HepG2 (cell line): ENCODE data around the gene IRF1. TPM values are rescaled to one million over a fixed set of nuclear protein-coding genes. Genes with fewer than 3 reads are reported as not detected.

Experiments
- ATAC-seq: fragments of 200-7000 bp; cut with Tn5 transposase; 3 replicates; pipeline ENCODE4 v1.9.1; 2020; ENCODE audit warnings: mild to moderate bottlenecking, moderate library complexity
- BruUV-seq: library from RNA; stranded (reverse); fragments of 400-500 nt; replicated peaks from 2 replicates; lab custom pipeline; 2021; lab: Mats Ljungman, UMichigan
- CTCF ChIA-PET: fragments of 300-600 bp; formaldehyde crosslinking; extraction: SDS; loops from one replicate; lab custom pipeline; 2021; ENCODE audit warnings: low total read pairs, inconsistent platforms, low intra/inter-chr PET ratio; lab: Yijun Ruan, JAX
- POLR2A ChIA-PET: fragments of 350-600 bp; sonication (Branson Sonifier 250); formaldehyde crosslinking; loops from one replicate; lab custom pipeline; 2020; ENCODE audit warnings: antibody characterized with exemption, inconsistent platforms; lab: Yijun Ruan, JAX
- DNase-seq: peaks from one replicate; pipeline ENCODE4 v3.0.0-alpha.2; 2015; ENCODE audit warnings: low spot score
- FAIRE-seq: peaks from 3 replicates; lab custom pipeline; 2011; peaks lifted over from hg19 to GRCh38; lab: Jason Lieb, UNC
- H2AFZ ChIP-seq: one replicate; pipeline ENCODE4 v1.6.1; 2011; ENCODE audit warnings: low read length, inconsistent platforms
- H3K27ac ChIP-seq: fragments of 300-600 bp; 3 replicates; pipeline ENCODE4 v1.8.0; 2011; ENCODE audit warnings: mixed run types, mild to moderate bottlenecking, mixed read lengths, low read length, inconsistent platforms; ENCODE audit not compliant: insufficient read depth; ENCODE audit errors: extremely low read length
- H3K27me3 ChIP-seq, 2 experiments: fragments of 200-600 bp in 1 of 2; 2 replicates in 1 of 2; 3 replicates in 1 of 2; pipeline versions ENCODE4 v1.6.0 to v1.8.0; 2011; ENCODE audit warnings: low read length in 2 of 2, mild to moderate bottlenecking in 2 of 2, moderate library complexity in 2 of 2, inconsistent platforms in 1 of 2; ENCODE audit not compliant: insufficient read depth in 2 of 2, control insufficient read depth in 1 of 2
- H3K36me3 ChIP-seq, 2 experiments: fragments of 200-600 bp in 1 of 2; replicated peaks in 1 of 2; 2 replicates in 1 of 2; 3 replicates in 1 of 2; pipeline versions ENCODE4 v1.5.1 to v1.8.0; 2011; ENCODE audit warnings: low read length in 2 of 2, inconsistent platforms in 1 of 2; ENCODE audit not compliant: insufficient read depth in 2 of 2, control insufficient read depth in 1 of 2
- H3K4me1 ChIP-seq: 2 replicates; pipeline ENCODE4 v1.5.1; 2012; ENCODE audit warnings: low read length, inconsistent platforms; ENCODE audit not compliant: insufficient read depth
- H3K4me2 ChIP-seq: 2 replicates; pipeline ENCODE4 v1.6.0; 2011; ENCODE audit warnings: low read depth, low read length, inconsistent platforms
- H3K4me3 ChIP-seq, 3 experiments: fragments of 200-600 bp in 1 of 3; sonication (generic), shearing (Covaris generic) in 1 of 3; replicated peaks in 1 of 3; 2 replicates each; pipeline ENCODE4 v1.5.1; 2011 to 2016; ENCODE audit warnings: low read length in 3 of 3, inconsistent platforms in 2 of 3, low read depth in 2 of 3, mild to moderate bottlenecking in 2 of 3, control low read depth in 1 of 3, mixed read lengths in 1 of 3; ENCODE audit not compliant: insufficient read depth in 1 of 3
- H3K79me2 ChIP-seq: one replicate; pipeline ENCODE4 v1.6.1; 2011; ENCODE audit warnings: low read length, inconsistent platforms; ENCODE audit not compliant: insufficient read depth
- H3K9ac ChIP-seq: 2 replicates; pipeline ENCODE4 v1.6.0; 2011; ENCODE audit warnings: mild to moderate bottlenecking, low read depth, low read length, inconsistent platforms; ENCODE audit not compliant: insufficient read depth
- H3K9me3 ChIP-seq: 2 replicates; pipeline ENCODE4 v1.5.1; 2012; ENCODE audit warnings: mild to moderate bottlenecking, low read length
- H4K20me1 ChIP-seq: 2 replicates; pipeline ENCODE4 v1.6.0; 2011; ENCODE audit warnings: inconsistent platforms, mild to moderate bottlenecking, low read length, moderate library complexity; ENCODE audit not compliant: insufficient read depth
- ARNTL ChIP-seq: sonication (generic); formaldehyde crosslinking; IDR thresholded peaks from 2 replicates; pipeline ENCODE4 v1.4.0; 2020; ENCODE audit warnings: mild to moderate bottlenecking, missing genetic modification reagents
- BCL3 ChIP-seq: sonication (generic); formaldehyde crosslinking; IDR thresholded peaks from 2 replicates; pipeline ENCODE4 v1.5.1; 2020; ENCODE audit warnings: mild to moderate bottlenecking, missing genetic modification reagents, moderate library complexity
- CAMTA2 ChIP-seq: sonication (generic); formaldehyde crosslinking; IDR thresholded peaks from 2 replicates; pipeline ENCODE4 v1.4.0; 2020; ENCODE audit warnings: mild to moderate bottlenecking, missing genetic modification reagents, borderline replicate concordance
- CCDC6 ChIP-seq: sonication (generic); formaldehyde crosslinking; IDR thresholded peaks from 2 replicates; pipeline ENCODE4 v1.8.1; 2022; ENCODE audit warnings: mild to moderate bottlenecking, missing genetic modification reagents, moderate library complexity
- CEBPB ChIP-seq: IDR thresholded peaks from 2 replicates; pipeline ENCODE4 v1.6.1; 2011; ENCODE audit warnings: low read depth, low read length, improper control_type of control experiment, borderline replicate concordance
- FOSL1 ChIP-seq: sonication (generic); formaldehyde crosslinking; IDR thresholded peaks from 2 replicates; pipeline ENCODE4 v1.9.0; 2021; ENCODE audit warnings: missing genetic modification reagents, borderline replicate concordance
- HNF4G ChIP-seq, 2 experiments: sonication (generic) in 1 of 2; formaldehyde crosslinking in 1 of 2; IDR thresholded peaks; 2 replicates each; pipeline versions ENCODE4 v1.4.0 to v1.6.1; 2011 to 2020; ENCODE audit warnings: borderline replicate concordance in 2 of 2, low read depth in 2 of 2, mild to moderate bottlenecking in 2 of 2, low read length in 1 of 2, missing genetic modification reagents in 1 of 2, moderate library complexity in 1 of 2
- HNRNPL ChIP-seq: fragments of 200-400 bp; formaldehyde crosslinking; IDR thresholded peaks from 2 replicates; pipeline ENCODE4 v1.6.1; 2017; ENCODE audit warnings: mild to moderate bottlenecking, low read depth, low read length
- KAT7 ChIP-seq: IDR thresholded peaks from 2 replicates; pipeline ENCODE4 v1.6.1; 2018; ENCODE audit warnings: borderline replicate concordance, missing compliant biosample characterization
- NFE2 ChIP-seq: sonication (generic); formaldehyde crosslinking; IDR thresholded peaks from 2 replicates; pipeline ENCODE4 v1.4.0; 2020; ENCODE audit warnings: missing genetic modification reagents
- NR2F1 ChIP-seq, 2 experiments: fragments of 450-650 bp in 1 of 2; formaldehyde crosslinking in 1 of 2; IDR thresholded peaks; 2 replicates each; pipeline versions ENCODE4 v1.5.0 to v1.6.1; 2016 to 2020; ENCODE audit warnings: mild to moderate bottlenecking in 1 of 2, missing compliant biosample characterization in 1 of 2, missing genetic modification reagents in 1 of 2, moderate library complexity in 1 of 2
- ZNF33B ChIP-seq: sonication (generic); formaldehyde crosslinking; IDR thresholded peaks from 2 replicates; pipeline ENCODE4 v1.5.1; 2020; ENCODE audit warnings: mild to moderate bottlenecking, missing genetic modification reagents
- ZNF362 ChIP-seq: sonication (generic); formaldehyde crosslinking; IDR thresholded peaks from 2 replicates; pipeline ENCODE4 v1.4.0; 2020; ENCODE audit warnings: missing genetic modification reagents, mild to moderate bottlenecking, borderline replicate concordance
- ZNF749 ChIP-seq: sonication (generic); formaldehyde crosslinking; IDR thresholded peaks from 2 replicates; pipeline ENCODE4 v1.8.0; 2022; ENCODE audit warnings: mild to moderate bottlenecking, missing genetic modification reagents, moderate library complexity, borderline replicate concordance
- ZNF879 ChIP-seq: sonication (generic); formaldehyde crosslinking; IDR thresholded peaks from 2 replicates; pipeline ENCODE4 v1.8.1; 2023; ENCODE audit warnings: missing genetic modification reagents
- WGBS: methylation state at CpG from one replicate; pipeline ENCODE4 v1.1.6; 2017; ENCODE audit warnings: low lambda C conversion rate; 5-methylcytosine and 5-hydroxymethylcytosine counted together
- in situ Hi-C: cut with HindIII; loops from 2 replicates; pipeline ENCODE4 v1.10.0; 2017; ENCODE audit warnings: low pct_unique_long_range_greater_than_20kb; ENCODE audit not compliant: extremely low pct_ligation_motif_present
- intact Hi-C: fragments of 100-400 bp; cut with micrococcal nuclease; formaldehyde crosslinking; loops from one replicate; pipeline ENCODE4 v1.10.0; 2022; ENCODE audit not compliant: unreplicated experiment
- polyA plus RNA-seq, 8 experiments: library from polyadenylated mRNA; depleted of rRNA in 3 of 8; stranded (reverse) in 7 of 8; unstranded in 1 of 8; fragments of >200 nt; fragmentation: Illumina TruSeq in 4 of 8; extraction: Trizol in 4 of 8; gene quantifications; 2 replicates each; pipeline versions ENCODE4 v1.2.1 to v1.2.3, GENCODE V29; 2011 to 2016; ENCODE audit warnings: low read depth in 4 of 8, missing spikeins in 1 of 8, mixed read lengths in 1 of 8; ENCODE audit not compliant: insufficient read depth in 1 of 8
- total RNA-seq, 5 experiments: library from RNA; depleted of rRNA; stranded (reverse); fragments of >200 nt; fragmentation: Illumina TruSeq; extraction: Trizol; gene quantifications; 2 replicates each; pipeline ENCODE4 v1.2.3, GENCODE V29; 2016; ENCODE audit warnings: low read depth in 1 of 5

The IRF1 gene
- total and polyA plus RNA-seq, 2 of the 13 experiments (the other 11 are each of a cell fraction or from before 2014, with no cell fraction given), result 4.1 to 8.8 TPM

- H3K27me3 ChIP-seq, result no peaks in the 10 kb centered on the region
- H3K79me2 ChIP-seq, result no peaks in the 10 kb centered on the region
- H3K4me1 ChIP-seq, result peaks cover 21% of the 10 kb centered on the region
- TF ChIP-seq CEBPB (no peak), ARNTL (no peak), BCL3 (CRISPR knock-in tag) (no peak), ZNF33B (CRISPR knock-in tag) (no peak), ZNF749 (CRISPR knock-in tag) (no peak), NFE2 (no peak), KAT7 (CRISPR knock-in tag) (no peak)
- TF ChIP-seq, all 625 proteins: peak for 0
- no peaks in the 10 kb centered on the region for H3K36me3 ChIP-seq
- FAIRE-seq, result no peak
- no peak for ATAC-seq
- 89% methylated on average over 3 of the region's 3 CpGs for WGBS
- H4K20me1 ChIP-seq, result no peaks in the 10 kb centered on the region
- in situ Hi-C loops, result no loop called here
- POLR2A ChIA-PET, result no interaction called here
- CTCF ChIA-PET, result no interaction called here
- H3K4me3 ChIP-seq, result no peak overlapping the region
- H3K9me3 ChIP-seq, result no peaks in the 10 kb centered on the region
- DNase-seq, result no peak
- H3K9ac ChIP-seq, result no peak overlapping the region
- intact Hi-C loops, result no loop called here
- no TSS peak for BruUV-seq
- H3K4me2 ChIP-seq, result no peak overlapping the region
- no peak overlapping the region for H2AFZ ChIP-seq
- H3K27ac ChIP-seq, result no peak overlapping the region
These were observed 53.6 kb downstream of the IRF1 start for GRCh38 chr5:132436936-132437335.

GRCh38 chr5:132435886-132436285 is 54.7 kb downstream of the IRF1 start:
- Histone ChIP-seq H3K79me2 (no peaks in the 10 kb centered on the region), H2AFZ (no peak overlapping the region), H3K4me1 (peaks cover 21% of the 10 kb centered on the region), H3K4me2 (no peak overlapping the region), H3K4me3 (no peak overlapping the region), H3K36me3 (no peaks in the 10 kb centered on the region), H3K27ac (no peak overlapping the region), H4K20me1 (no peaks in the 10 kb centered on the region), H3K27me3 (no peaks in the 10 kb centered on the region), H3K9me3 (no peaks in the 10 kb centered on the region), H3K9ac (no peak overlapping the region)
- ChIA-PET CTCF (no interaction called here), POLR2A (interaction anchor here (0.8 to 2.4 kb wide), 3 partner anchors 19 to 60 kb away, joined by 3 to 9 read pairs (median 8); partner anchors contain the start of gene IRF1)
- BruUV-seq, result no TSS peak
- DNase-seq, result no peak
- FAIRE-seq, result no peak
- intact Hi-C loops, result no loop called here
- WGBS, result 100% methylated on average over 2 of the region's 2 CpGs
- no peak for ATAC-seq
- in situ Hi-C loops, result no loop called here
- TF ChIP-seq CCDC6 (CRISPR knock-in tag) (no peak), ZNF362 (CRISPR knock-in tag) (no peak), NR2F1 (CRISPR knock-in tag; IDR thresholded peaks at IDR 0.05) (no peak), CAMTA2 (CRISPR knock-in tag) (no peak), HNF4G (IDR thresholded peaks at IDR 0.05; ENCODE audit: borderline replicate concordance, low read depth, low read length) (no peak), HNF4G (CRISPR knock-in tag; IDR thresholded peaks at IDR 0.05; ENCODE audit: borderline replicate concordance, low read depth) (no peak), ZNF879 (no peak), FOSL1 (CRISPR knock-in tag) (no peak), HNRNPL (no peak)
